ENCODE results near the gene CLTA. TPM values are rescaled to one million over a fixed set of nuclear protein-coding genes. Genes with fewer than 3 reads are reported as not detected.
"Not testable (repeated sequence)": the region's sequence is repeated elsewhere in the genome, so short reads cannot be mapped to it uniquely, and the experiment has no call there.

Gene CLTA
- total and polyA plus RNA-seq, 2 of the 8 experiments (the other 6 are each of a cell fraction or from before 2014, with no cell fraction given) = 137 to 236 TPM

- not testable (repeated sequence) for H3K4ac ChIP-seq (replicated peaks; ENCODE audit: insufficient read length, low read depth, low read length); H2BK20ac ChIP-seq (ENCODE audit: low read length); H3K79me2 ChIP-seq (ENCODE audit: control insufficient read depth in 1 of 2, insufficient read depth in 2 of 2, low read length in 2 of 2); H2BK12ac ChIP-seq (ENCODE audit: low read depth, low read length); H4K5ac ChIP-seq (ENCODE audit: insufficient read length, low read depth, low read length); H2AK5ac ChIP-seq (ENCODE audit: low read depth, low read length); H4K91ac ChIP-seq (replicated peaks; ENCODE audit: insufficient read length, low read length); H3K9me3 ChIP-seq (ENCODE audit: insufficient read depth in 2 of 2, low read depth in 1 of 2, low read length in 1 of 2); H3K9ac ChIP-seq (replicated peaks in 1 of 4; ENCODE audit: extremely low read depth in 1 of 4, low read depth in 3 of 4, low read length in 3 of 4); H3K56ac ChIP-seq (replicated peaks; ENCODE audit: insufficient read length, low read depth, low read length); H3K79me1 ChIP-seq (ENCODE audit: low read depth, low read length); H2BK5ac ChIP-seq (ENCODE audit: low read depth, low read length); H3K14ac ChIP-seq (ENCODE audit: insufficient read length); H3K27me3 ChIP-seq (replicated peaks in 1 of 4; ENCODE audit: control insufficient read depth in 3 of 4, extremely low read depth in 1 of 4, insufficient read depth in 3 of 4, low read length in 3 of 4); H3K4me2 ChIP-seq (ENCODE audit: insufficient read depth in 1 of 2, low read depth in 2 of 2, low read length in 2 of 2); H3K18ac ChIP-seq (ENCODE audit: extremely low read depth, low read length); H4K8ac ChIP-seq (ENCODE audit: extremely low read depth, insufficient read depth, low read length); H4K20me1 ChIP-seq (replicated peaks in 1 of 2; ENCODE audit: control insufficient read depth in 1 of 2, insufficient read depth in 2 of 2, low read length in 2 of 2); FAIRE-seq; H2BK120ac ChIP-seq (replicated peaks; ENCODE audit: low read depth, low read length); H3K27ac ChIP-seq (ENCODE audit: low read depth, low read length); H3K23me2 ChIP-seq (ENCODE audit: low read depth, low read length); H3K23ac ChIP-seq (ENCODE audit: insufficient read length); H2BK15ac ChIP-seq (ENCODE audit: low read length); H3K36me3 ChIP-seq (ENCODE audit: control insufficient read depth in 2 of 4, insufficient read depth in 4 of 4, low read length in 3 of 4); H2AFZ ChIP-seq (ENCODE audit: low read length); DNase-seq (ENCODE audit: low read depth in 1 of 2, low spot score in 2 of 2); H3K4me3 ChIP-seq (ENCODE audit: extremely low read depth in 1 of 4, insufficient read depth in 2 of 4, low read depth in 3 of 4, low read length in 4 of 4)
- peaks cover 11 to 25% (median 17%) of the 10 kb centered on the region in 4 experiments for H3K4me1 ChIP-seq (replicated peaks in 1 of 4; ENCODE audit: control insufficient read depth in 3 of 4, insufficient read depth in 4 of 4, low read length in 3 of 4)
- POLR2A ChIA-PET (ENCODE audit: partially characterized antibody) = interaction anchor here (1.9 to 2.9 kb wide), 2 partner anchors 9 to 31 kb away, joined by 4 to 7 read pairs; partner anchors contain the start of gene CLTA
- whole genome bisulfite sequencing, 2 experiments (ENCODE audit: extremely low coverage in 1 of 2, insufficient coverage in 1 of 2, insufficient read length in 1 of 2, insufficient replicate concordance in 2 of 2, low coverage in 1 of 2, low lambda C conversion rate in 2 of 2, missing lambda C conversion rate in 1 of 2) = 76% methylated on average over 11 of the region's 11 CpGs; no CpG with 5 or more reads in 1 of the 2 experiments
- CTCF ChIA-PET (ENCODE audit: partially characterized antibody) = interaction anchor here (0.7 to 1.0 kb wide), 2 partner anchors 30 to 53 kb away, joined by 3 read pairs; no protein-coding TSS in a partner anchor
These were observed 30.6 kb upstream of the CLTA start for GRCh38 chr9:36160126-36160525.

Measured in H1 (cell line).